PC-3 (cell line): ENCODE measurements around the gene UBTD1.

Source experiments
- CTCF ChIP-seq: fragments of 300-600 bp; sonication (generic); conservative IDR thresholded peaks from 2 replicates; pipeline ENCODE4 v1.5.1; 2017; ENCODE audit warnings: antibody characterized with exemption, low read depth, mild to moderate bottlenecking, low read length
- EZH2 ChIP-seq: fragments of 300-600 bp; sonication (generic); IDR thresholded peaks from one replicate; pipeline ENCODE4 v1.6.1; 2017; ENCODE audit warnings: antibody characterized with exemption, mild to moderate bottlenecking, low read length; ENCODE audit not compliant: unreplicated experiment
- EZH2phosphoT487 ChIP-seq: fragments of 300-600 bp; sonication (generic); IDR thresholded peaks from 2 replicates; pipeline ENCODE4 v1.6.1; 2018; ENCODE audit warnings: mild to moderate bottlenecking, antibody characterized with exemption, low read length, borderline replicate concordance

- TF ChIP-seq CTCF: no peak
- TF ChIP-seq EZH2: no peak
- no peak for TF ChIP-seq EZH2phosphoT487
Observed at GRCh38 chr10:97593421-97593820, 94.7 kb downstream of the UBTD1 start.
